Measurements from ENCODE around the gene GIMAP1.
"Not testable (repeated sequence)": the region's sequence is repeated elsewhere in the genome, so short reads cannot be mapped to it uniquely, and the experiment has no call there.

Gene GIMAP1

GRCh38 chr7:150716368-150716767, at the start of gene GIMAP1:
Gene GIMAP1, plus strand, starts transcription at chr7:150716613. Its CDS starts 2,435 bp downstream, at chr7:150719048.
- DNase-seq, result peak; percentile 51

- peak; percentile 52 for DNase-seq
Measured at GRCh38 chr7:150668472-150668911, 47.9 kb upstream of the GIMAP1 start.

- no peak for DNase-seq
Measured at GRCh38 chr7:150668977-150669376, 47.4 kb upstream of the GIMAP1 start.

GRCh38 chr7:150671798-150672585, 44.4 kb upstream of the GIMAP1 start:
- DNase-seq, result not testable (repeated sequence)

GRCh38 chr7:150675714-150676113, 40.7 kb upstream of the GIMAP1 start:
- DNase-seq, result no peak

GRCh38 chr7:150676276-150676675, 40.1 kb upstream of the GIMAP1 start:
- DNase-seq, result not testable (repeated sequence)

GRCh38 chr7:150676854-150677253, 39.6 kb upstream of the GIMAP1 start:
- not testable (repeated sequence) for DNase-seq

- peak; percentile 58 for DNase-seq
Measured at GRCh38 chr7:150678601-150679000, 37.8 kb upstream of the GIMAP1 start.

- DNase-seq, result not testable (repeated sequence)
Measured at GRCh38 chr7:150680364-150680763, 36.0 kb upstream of the GIMAP1 start.

GRCh38 chr7:150685219-150686029, 31.0 kb upstream of the GIMAP1 start, which contains the start of gene GIMAP2:
Gene GIMAP2, plus strand, starts transcription at chr7:150685706. Its CDS starts 1,354 bp downstream, at chr7:150687060.
- peak; percentile 28 for DNase-seq

- DNase-seq, result no peak
Measured at GRCh38 chr7:150686030-150686631, 30.3 kb upstream of the GIMAP1 start.

- no peak for DNase-seq
Measured at GRCh38 chr7:150688630-150689029, 27.8 kb upstream of the GIMAP1 start.

GRCh38 chr7:150695654-150696053, 20.8 kb upstream of the GIMAP1 start:
- no peak for DNase-seq

GRCh38 chr7:150703209-150703608, 13.2 kb upstream of the GIMAP1 start:
- DNase-seq, result no peak

- no peak for DNase-seq
Measured at GRCh38 chr7:150715293-150715692, 1.1 kb upstream of the GIMAP1 start.

- no peak for DNase-seq
Measured at GRCh38 chr7:150715738-150716137, 675 bp upstream of the GIMAP1 start.

- DNase-seq, result no peak
Measured at GRCh38 chr7:150716939-150717338, 526 bp downstream of the GIMAP1 start.

- DNase-seq, result no peak
Measured at GRCh38 chr7:150717814-150718420, 1.5 kb downstream of the GIMAP1 start.

GRCh38 chr7:150719436-150719835, 3.0 kb downstream of the GIMAP1 start:
- no peak for DNase-seq

- DNase-seq, result no peak
Measured at GRCh38 chr7:150719960-150720891, 3.8 kb downstream of the GIMAP1 start.

- DNase-seq, result no peak
Measured at GRCh38 chr7:150721970-150722373, 5.6 kb downstream of the GIMAP1 start.
